Vein endothelial cell (primary cell): ENCODE measurements around the gene FAM110D. TPM values are rescaled to one million over a fixed set of nuclear protein-coding genes. Genes with fewer than 3 reads are reported as not detected.

Experiments used
- total RNA-seq: library from RNA; depleted of rRNA; stranded (reverse); fragments of >200 nt; gene quantifications from 2 replicates; pipeline ENCODE4 v1.2.3, GENCODE V29; 2012

Gene FAM110D
- 3.4 and 5.6 TPM in 2 replicates for total RNA-seq

DNA sequence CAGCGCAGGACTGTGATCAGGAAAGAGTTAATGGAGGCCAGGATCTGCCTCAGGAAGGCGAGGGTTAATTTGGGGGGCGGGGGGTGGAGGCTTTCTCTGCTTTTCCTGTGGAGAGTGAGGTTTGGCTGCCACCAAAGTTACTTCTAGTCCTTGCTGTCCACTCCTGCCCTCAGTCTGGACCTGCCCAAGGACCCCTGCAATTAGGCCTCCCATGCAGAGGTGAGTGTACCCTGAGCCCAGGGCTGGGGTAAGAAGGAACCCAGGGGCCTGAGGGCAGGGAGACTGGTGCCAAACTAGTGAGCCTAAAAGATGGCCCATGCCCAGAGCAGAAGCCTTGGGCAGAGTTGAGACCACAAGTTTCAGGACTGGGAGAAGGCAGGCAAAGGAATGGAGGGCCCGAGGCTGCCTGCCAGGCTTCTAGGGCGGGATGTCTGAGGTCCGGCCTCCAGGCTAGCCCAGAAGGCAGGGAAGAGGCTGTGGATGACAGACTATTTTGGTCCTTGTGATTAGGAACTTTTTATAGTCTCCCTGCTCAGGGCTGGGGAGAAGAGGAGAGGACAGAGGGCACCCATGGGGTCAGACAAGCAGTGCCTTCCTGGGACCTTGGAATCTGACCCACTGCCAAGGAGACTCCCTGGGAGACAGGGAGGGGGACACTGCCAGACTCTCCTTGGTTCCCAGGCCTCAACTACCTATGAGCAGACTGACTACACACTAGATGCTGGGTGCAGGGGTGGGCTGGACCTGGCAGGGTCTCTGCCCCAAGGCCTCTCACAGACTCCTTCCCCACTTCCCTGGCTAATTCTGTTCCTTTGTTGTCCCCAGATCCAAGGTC, at the start of gene FAM110D:
Gene FAM110D (plus strand): TSS at position 172 of the 835 bp plus-strand sequence. CDS start 2,213 bp downstream, outside the sequence.

DNA sequence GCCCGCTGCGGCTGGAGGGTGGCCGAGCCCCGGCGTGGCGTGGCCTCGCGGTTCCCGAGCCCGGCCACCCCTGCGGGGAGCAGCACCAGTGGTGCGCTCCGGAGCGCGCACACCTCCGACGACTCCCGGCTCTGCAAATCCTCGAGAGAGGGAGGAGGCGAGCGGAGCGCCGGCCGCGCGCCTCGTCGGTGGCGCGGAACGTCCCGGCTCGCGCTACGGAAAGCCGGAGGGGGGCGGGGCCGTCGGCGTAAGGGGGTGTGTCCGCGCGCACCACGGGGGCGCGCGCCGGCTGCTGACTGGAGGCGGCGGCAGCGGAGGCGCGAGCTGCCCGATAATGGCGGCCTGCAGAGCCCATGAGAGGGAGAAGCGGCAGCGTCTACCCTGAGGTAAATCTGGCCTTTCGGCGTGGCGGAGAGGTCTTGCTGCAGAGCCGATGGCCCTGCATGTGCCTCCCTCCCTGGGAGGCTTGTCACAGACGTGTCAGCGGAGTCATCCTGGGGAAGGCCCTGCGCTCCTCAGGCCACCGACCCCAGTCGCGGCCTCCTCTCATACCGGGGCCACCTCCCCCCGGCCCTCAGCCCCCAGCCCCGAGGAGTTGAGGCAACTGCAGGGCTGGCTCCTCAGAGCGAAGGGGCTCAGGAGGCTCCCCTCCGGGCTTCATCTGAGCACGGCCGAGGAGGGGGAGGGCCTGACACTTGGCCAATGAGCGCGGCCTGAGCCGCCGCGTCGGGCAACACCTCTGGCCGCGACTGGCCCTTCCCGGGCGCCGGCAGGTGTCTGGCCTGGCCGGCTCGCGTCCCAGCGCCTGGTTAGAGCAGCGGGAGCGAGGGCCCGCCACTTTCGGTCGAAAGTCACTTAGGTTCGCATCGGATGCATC, 47.1 kb upstream of the FAM110D start, which contains the start of gene PDIK1L:
Gene PDIK1L (plus strand): TSS at position 295 of the 877 bp plus-strand sequence. CDS start 2,485 bp downstream, outside the sequence.

DNA sequence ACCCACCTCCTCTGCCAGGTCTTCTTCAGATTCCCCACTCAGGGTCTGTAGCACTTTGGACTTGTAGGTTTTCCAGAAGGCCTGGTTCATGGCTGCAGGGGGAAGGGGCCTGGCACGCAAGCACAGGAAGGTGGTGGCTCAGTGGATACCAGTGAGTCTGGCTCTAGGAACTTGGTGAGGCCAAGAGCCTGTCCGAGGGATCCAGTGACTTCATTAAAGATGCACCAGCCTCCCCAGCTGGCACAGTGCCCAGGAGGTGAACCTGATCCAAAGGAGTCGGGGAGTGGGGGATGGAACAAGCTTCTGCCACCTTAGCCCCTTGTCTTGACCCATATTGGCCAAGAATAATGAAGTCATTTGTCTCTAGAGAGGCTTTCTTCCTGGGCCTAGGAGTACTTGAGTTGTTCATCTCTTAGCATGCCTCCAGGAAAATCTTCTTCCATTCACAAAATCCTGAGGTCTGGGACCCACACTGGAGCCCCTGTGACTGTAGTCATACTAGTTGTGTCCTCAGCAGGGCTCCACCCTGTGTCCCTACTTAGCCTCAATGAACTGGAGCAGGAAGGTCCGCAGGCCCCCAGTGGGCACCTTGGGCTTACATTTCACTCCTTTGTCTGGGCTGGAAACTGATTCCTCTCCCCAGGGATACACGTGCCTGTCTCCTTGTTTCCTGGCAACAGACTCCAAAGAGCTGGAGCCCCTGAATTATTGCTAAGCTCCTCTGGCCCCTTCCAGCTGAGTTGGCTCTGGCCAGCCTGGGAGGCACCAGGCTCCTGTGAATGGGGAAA, 9.7 kb downstream of the FAM110D start, which contains the start of gene C1orf232:
Gene C1orf232 (minus strand): TSS at position 554 of the 788 bp plus-strand sequence. CDS start 464 bp downstream, at position 90.

DNA sequence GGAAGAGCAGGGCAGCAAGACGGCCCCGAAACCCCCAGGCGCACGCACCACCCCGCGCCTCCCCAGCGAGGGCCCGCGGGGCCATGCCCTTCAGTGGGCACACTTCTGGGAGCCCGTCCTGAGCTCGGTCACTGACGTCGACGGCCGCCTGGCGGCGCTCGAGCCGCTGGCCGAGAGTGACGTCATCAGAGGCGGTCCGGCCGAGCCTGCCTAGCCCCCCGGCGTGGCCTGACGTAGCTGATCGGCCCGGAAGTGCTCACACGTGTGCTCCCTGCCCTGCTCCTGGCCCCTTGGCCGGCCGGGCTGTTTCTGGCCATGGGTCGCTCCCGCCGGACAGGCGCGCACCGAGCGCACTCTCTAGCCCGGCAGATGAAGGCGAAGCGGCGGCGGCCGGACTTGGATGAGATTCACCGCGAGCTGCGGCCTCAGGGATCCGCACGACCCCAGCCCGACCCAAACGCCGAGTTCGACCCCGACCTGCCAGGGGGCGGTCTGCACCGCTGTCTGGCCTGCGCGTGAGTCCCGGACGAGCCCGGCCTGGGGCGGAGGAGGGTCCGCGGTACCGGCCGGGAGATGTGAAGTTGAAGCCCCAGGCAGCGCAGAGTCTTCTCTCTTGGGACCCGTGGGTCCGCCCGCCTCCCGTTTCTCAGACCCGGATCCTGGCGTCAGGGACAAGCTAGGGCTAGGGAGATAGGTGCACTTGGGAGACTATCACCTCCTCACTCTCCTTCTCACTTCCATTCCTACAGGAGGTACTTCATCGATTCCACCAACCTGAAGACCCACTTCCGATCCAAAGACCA, 11.0 kb downstream of the FAM110D start, which contains the start of gene ZNF593:
Gene ZNF593 (plus strand): TSS at position 240 of the 803 bp plus-strand sequence. CDS start 76 bp downstream, at position 316.

GRCh38 chr1:26171084-26172072, 12.5 kb downstream of the FAM110D start, which contains the start of gene ZNF593OS:
ZNF593OS (minus strand) TSS chr1:26171832; CDS start chr1:26171661, 171 bp downstream.

DNA sequence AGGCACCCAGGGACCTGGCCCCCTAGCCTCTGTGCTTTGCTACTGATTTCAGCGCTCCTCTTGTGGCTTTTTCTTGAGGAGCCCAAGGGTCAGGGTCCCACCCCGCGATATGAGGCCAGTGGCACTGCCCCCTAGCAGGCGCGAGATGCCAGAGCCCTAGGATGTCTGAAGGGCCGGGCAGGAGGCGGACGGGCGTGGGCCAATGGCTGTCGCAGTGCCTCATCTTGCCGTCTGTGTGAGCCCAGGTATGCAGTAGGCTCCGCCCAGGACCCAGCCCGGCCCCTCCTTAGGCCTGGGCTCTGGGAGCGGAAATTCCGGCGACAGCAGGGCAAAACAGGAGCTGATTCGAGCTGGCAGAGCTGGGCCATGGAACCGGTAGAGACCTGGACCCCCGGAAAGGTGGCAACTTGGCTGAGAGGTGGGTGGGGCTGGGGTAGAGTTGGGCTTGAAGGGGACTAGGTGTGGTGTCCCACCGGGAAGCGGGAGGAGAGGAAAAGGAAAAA, 18.4 kb downstream of the FAM110D start, which contains the start of gene CNKSR1:
Gene CNKSR1 (plus strand): TSS at position 310 of the 503 bp plus-strand sequence. CDS start 57 bp downstream, at position 367.

GRCh38 chr1:26190373-26190987, 31.6 kb downstream of the FAM110D start, which contains the start of gene CATSPER4:
CATSPER4 (plus strand) TSS chr1:26190602; CDS start chr1:26190628, 26 bp downstream.

Other genes starting within 250 kb of the FAM110D start
- gene PAFAH2, start 161.0 kb upstream of the FAM110D start, total RNA-seq: 5.3 and 5.6 TPM in 2 replicates
- gene EXTL1, start 137.3 kb upstream of the FAM110D start, total RNA-seq: under 0.01 and 0.10 TPM in 2 replicates
- gene SLC30A2, start 113.0 kb upstream of the FAM110D start, total RNA-seq: not detected in 2 replicates
- not detected in 2 replicates for gene TRIM63, start 91.4 kb upstream of the FAM110D start, total RNA-seq
- gene PDIK1L, start 47.3 kb upstream of the FAM110D start, total RNA-seq: 5.6 and 7.9 TPM in 2 replicates
- gene C1orf232, start 9.9 kb downstream of the FAM110D start, total RNA-seq: not detected in 2 replicates
- gene ZNF593, start 10.8 kb downstream of the FAM110D start, total RNA-seq: 25.5 and 26.8 TPM in 2 replicates
- not detected in 2 replicates for gene ZNF593OS, start 12.8 kb downstream of the FAM110D start, total RNA-seq
- not detected in 2 replicates for gene CNKSR1, start 18.4 kb downstream of the FAM110D start, total RNA-seq
- gene CATSPER4, start 31.5 kb downstream of the FAM110D start, total RNA-seq: not detected in 2 replicates
- 8.8 and 12.2 TPM in 2 replicates for gene CEP85, start 75.1 kb downstream of the FAM110D start, total RNA-seq
- gene SH3BGRL3, start 121.0 kb downstream of the FAM110D start, total RNA-seq: 33.0 and 33.7 TPM in 2 replicates
- gene UBXN11, start 147.6 kb downstream of the FAM110D start, total RNA-seq: 2.0 and 3.6 TPM in 2 replicates
- not detected in 2 replicates for gene CD52, start 158.9 kb downstream of the FAM110D start, total RNA-seq
- not detected in 2 replicates for gene CRYBG2, start 195.1 kb downstream of the FAM110D start, total RNA-seq
- gene ZNF683, start 213.7 kb downstream of the FAM110D start, total RNA-seq: not detected in 2 replicates